Measurements from ENCODE around the gene SCN1A.

DNA sequence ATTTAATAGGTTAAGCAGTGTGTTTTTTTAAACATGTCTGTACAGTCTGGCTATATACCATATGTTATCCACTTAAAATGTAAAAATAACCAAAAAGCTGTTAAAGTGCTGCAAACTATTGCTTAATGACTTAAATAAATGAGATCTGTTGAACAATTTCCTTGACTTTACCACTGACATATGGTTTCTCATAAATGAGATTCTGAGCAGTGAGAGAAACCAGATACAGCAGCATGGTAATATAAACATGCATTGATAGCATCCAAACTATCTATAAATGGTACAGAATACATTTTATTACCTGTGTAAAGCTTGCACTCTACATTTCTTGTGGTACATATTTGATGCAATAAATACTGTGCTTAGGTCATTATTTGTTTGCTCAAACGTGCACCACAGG is 138.0 kb downstream of the SCN1A start:
- TF ChIP-seq, protein P1, sequence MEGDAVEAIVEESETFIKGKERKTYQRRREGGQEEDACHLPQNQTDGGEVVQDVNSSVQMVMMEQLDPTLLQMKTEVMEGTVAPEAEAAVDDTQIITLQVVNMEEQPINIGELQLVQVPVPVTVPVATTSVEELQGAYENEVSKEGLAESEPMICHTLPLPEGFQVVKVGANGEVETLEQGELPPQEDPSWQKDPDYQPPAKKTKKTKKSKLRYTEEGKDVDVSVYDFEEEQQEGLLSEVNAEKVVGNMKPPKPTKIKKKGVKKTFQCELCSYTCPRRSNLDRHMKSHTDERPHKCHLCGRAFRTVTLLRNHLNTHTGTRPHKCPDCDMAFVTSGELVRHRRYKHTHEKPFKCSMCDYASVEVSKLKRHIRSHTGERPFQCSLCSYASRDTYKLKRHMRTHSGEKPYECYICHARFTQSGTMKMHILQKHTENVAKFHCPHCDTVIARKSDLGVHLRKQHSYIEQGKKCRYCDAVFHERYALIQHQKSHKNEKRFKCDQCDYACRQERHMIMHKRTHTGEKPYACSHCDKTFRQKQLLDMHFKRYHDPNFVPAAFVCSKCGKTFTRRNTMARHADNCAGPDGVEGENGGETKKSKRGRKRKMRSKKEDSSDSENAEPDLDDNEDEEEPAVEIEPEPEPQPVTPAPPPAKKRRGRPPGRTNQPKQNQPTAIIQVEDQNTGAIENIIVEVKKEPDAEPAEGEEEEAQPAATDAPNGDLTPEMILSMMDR (IDR thresholded peaks at IDR 0.05; ENCODE audit: extremely low read depth in 1 of 2, insufficient read depth in 1 of 2, low read depth in 1 of 2, low read length in 2 of 2) = no peak
- no peak for TF ChIP-seq POLR2A (IDR thresholded peaks at IDR 0.05; ENCODE audit: low read depth, low read length)
- TF ChIP-seq FOS (IDR thresholded peaks at IDR 0.05; ENCODE audit: borderline replicate concordance, insufficient read depth, low read length) = no peak

Data from endothelial cell of umbilical vein (primary cell).